Adrenal gland (tissue), 5 donors: ENCODE results near the gene ZCCHC18.

Source experiments
- CTCF ChIP-seq, 6 experiments: fragments of 450-650 bp in 4 of 6; fragments of 200-600 bp in 2 of 6; sonication (generic) in 1 of 6; IDR thresholded peaks; 1 replicate in 5 of 6; 2 replicates in 1 of 6; pipeline versions ENCODE4 v1.5.1 to v1.8.0; 2016 to 2021; ENCODE audit warnings: antibody characterized with exemption in 6 of 6, mild to moderate bottlenecking in 2 of 6, moderate library complexity in 1 of 6
- POLR2A ChIP-seq, 2 donors: fragments of 450-650 bp; IDR thresholded peaks; one replicate each; pipeline ENCODE4 v1.6.1; 2017; ENCODE audit warnings: antibody characterized with exemption in 2 of 2, mild to moderate bottlenecking in 2 of 2, moderate library complexity in 1 of 2
- donor health status: DM: no; HTN: no; CAD: no.

- TF ChIP-seq CTCF (IDR thresholded peaks at IDR 0.05), result peak; percentile 54 to 69 (median 60)
- no peak for TF ChIP-seq POLR2A (IDR thresholded peaks at IDR 0.05)
Observed at GRCh38 chrX:104098151-104098808, 14.0 kb upstream of the ZCCHC18 start.
